HEK293T (cell line): ENCODE results near the gene TEX38.

ENCODE experiments used
- CTCF ChIA-PET: fragments of 350-600 bp; formaldehyde crosslinking; extraction: SDS; loops from one replicate; lab custom pipeline; 2021; ENCODE audit warnings: antibody characterized with exemption, inconsistent platforms; lab: Yijun Ruan, JAX
- POLR2A ChIA-PET: fragments of 350-600 bp; formaldehyde crosslinking; extraction: SDS; loops from one replicate; lab custom pipeline; 2020; ENCODE audit warnings: antibody characterized with exemption, inconsistent platforms; lab: Yijun Ruan, JAX
- DNase-seq: peaks from one replicate; pipeline ENCODE4 v3.0.0; 2012; ENCODE audit warnings: mixed read lengths; ENCODE audit errors: extremely low spot score
- ARNT ChIP-seq: fragments of 450-650 bp; IDR thresholded peaks from 2 replicates; pipeline ENCODE4 v1.6.1; 2017; ENCODE audit warnings: mild to moderate bottlenecking
- CTBP1 ChIP-seq: fragments of 450-650 bp; IDR thresholded peaks from 2 replicates; pipeline ENCODE4 v1.6.1; 2016; ENCODE audit warnings: borderline replicate concordance
- ELF4 ChIP-seq: fragments of 450-650 bp; IDR thresholded peaks from 2 replicates; pipeline ENCODE4 v1.6.1; 2017; ENCODE audit warnings: antibody characterized with exemption
- FOXA1 ChIP-seq: fragments of 450-650 bp; IDR thresholded peaks from 2 replicates; pipeline ENCODE4 v1.6.1; 2016; ENCODE audit warnings: mild to moderate bottlenecking
- FOXK2 ChIP-seq: fragments of 450-650 bp; IDR thresholded peaks from 2 replicates; pipeline ENCODE4 v1.6.1; 2016; ENCODE audit warnings: mild to moderate bottlenecking
- FOXM1 ChIP-seq: fragments of 450-650 bp; IDR thresholded peaks from 2 replicates; pipeline ENCODE4 v1.6.1; 2017; ENCODE audit warnings: mild to moderate bottlenecking, borderline replicate concordance
- HDGF ChIP-seq: fragments of 450-650 bp; IDR thresholded peaks from 2 replicates; pipeline ENCODE4 v1.6.1; 2017; ENCODE audit warnings: antibody characterized with exemption, borderline replicate concordance
- L3MBTL2 ChIP-seq: fragments of 450-650 bp; conservative IDR thresholded peaks from 2 replicates; pipeline ENCODE4 v1.6.1; 2016; ENCODE audit warnings: mild to moderate bottlenecking
- LEF1 ChIP-seq: fragments of 450-650 bp; IDR thresholded peaks from 2 replicates; pipeline ENCODE4 v1.6.1; 2017; ENCODE audit warnings: mild to moderate bottlenecking, borderline replicate concordance
- NFRKB ChIP-seq: fragments of 450-650 bp; IDR thresholded peaks from 2 replicates; pipeline ENCODE4 v1.6.1; 2016; ENCODE audit warnings: mild to moderate bottlenecking, moderate library complexity
- PKNOX1 ChIP-seq: fragments of 450-650 bp; IDR thresholded peaks from 2 replicates; pipeline ENCODE4 v1.6.1; 2016
- SP1 ChIP-seq: fragments of 450-650 bp; IDR thresholded peaks from 2 replicates; pipeline ENCODE4 v1.6.1; 2017
- SUZ12 ChIP-seq: fragments of 450-650 bp; IDR thresholded peaks from 2 replicates; pipeline ENCODE4 v1.6.1; 2016; ENCODE audit warnings: mild to moderate bottlenecking
- TARDBP ChIP-seq: fragments of 450-650 bp; IDR thresholded peaks from 2 replicates; pipeline ENCODE4 v1.6.1; 2016
- ZNF384 ChIP-seq: fragments of 450-650 bp; IDR thresholded peaks from 2 replicates; pipeline ENCODE4 v1.6.1; 2016

TEX38 gene

DNA sequence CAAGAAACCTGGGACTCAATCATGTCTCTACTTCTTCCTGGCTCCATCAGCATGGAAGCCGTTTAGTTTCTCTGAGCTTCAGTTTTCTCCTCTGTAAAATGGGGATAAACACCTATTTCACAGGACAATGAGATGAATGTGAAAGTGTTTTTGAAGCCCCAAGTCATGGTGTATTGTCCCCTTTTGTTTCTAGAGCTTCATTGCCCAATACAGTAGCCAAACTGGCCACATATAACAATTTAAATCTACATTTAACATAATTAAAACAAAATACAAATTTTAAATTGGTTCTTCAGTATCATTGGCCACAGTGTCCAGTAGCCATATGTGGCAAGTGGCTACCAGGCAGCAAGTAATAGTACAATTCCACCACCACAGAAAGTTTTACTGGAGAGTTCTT lies 49.5 kb downstream of the TEX38 start:
- ChIA-PET CTCF (interaction anchor here (1.0 kb wide), 1 partner anchor 193 kb away, joined by 3 read pairs; no protein-coding TSS in a partner anchor), POLR2A (interaction anchor here (1.1 kb wide), 1 partner anchor 275 kb away, joined by 3 read pairs; no protein-coding TSS in a partner anchor)
- DNase-seq: no peak
- no peak for TF ChIP-seq SUZ12
- no peak for TF ChIP-seq L3MBTL2
- TF ChIP-seq FOXA1: no peak
- TF ChIP-seq FOXK2: no peak
- no peak for TF ChIP-seq NFRKB
- TF ChIP-seq SP1: no peak
- TF ChIP-seq ELF4: no peak
- no peak for TF ChIP-seq ARNT
- no peak for TF ChIP-seq HDGF
- no peak for TF ChIP-seq LEF1
- no peak for TF ChIP-seq CTBP1
- no peak for TF ChIP-seq PKNOX1
- no peak for TF ChIP-seq ZNF384
- TF ChIP-seq TARDBP: no peak
- TF ChIP-seq FOXM1: no peak

GRCh38 chr1:46721686-46722205 lies 50.1 kb downstream of the TEX38 start:
- TF ChIP-seq ARNT (no peak), CTBP1 (no peak), ZNF384 (no peak), TARDBP (no peak), LEF1 (no peak), NFRKB (no peak), FOXA1 (no peak), L3MBTL2 (no peak), PKNOX1 (no peak), SP1 (no peak), HDGF (no peak), SUZ12 (no peak)
- CTCF ChIA-PET: interaction anchor here (1.0 kb wide), 1 partner anchor 193 kb away, joined by 3 read pairs; no protein-coding TSS in a partner anchor
- DNase-seq: no peak
- POLR2A ChIA-PET: no interaction called here
